ENCODE measurements around the gene INSR. TPM values are rescaled to one million over a fixed set of nuclear protein-coding genes. Genes with fewer than 3 reads are reported as not detected.
"Not testable (repeated sequence)": the region's sequence is repeated elsewhere in the genome, so short reads cannot be mapped to it uniquely, and the experiment has no call there.

INSR gene
- total RNA-seq, 1 experiment from 2014 or later, result 0.72 TPM

DNA sequence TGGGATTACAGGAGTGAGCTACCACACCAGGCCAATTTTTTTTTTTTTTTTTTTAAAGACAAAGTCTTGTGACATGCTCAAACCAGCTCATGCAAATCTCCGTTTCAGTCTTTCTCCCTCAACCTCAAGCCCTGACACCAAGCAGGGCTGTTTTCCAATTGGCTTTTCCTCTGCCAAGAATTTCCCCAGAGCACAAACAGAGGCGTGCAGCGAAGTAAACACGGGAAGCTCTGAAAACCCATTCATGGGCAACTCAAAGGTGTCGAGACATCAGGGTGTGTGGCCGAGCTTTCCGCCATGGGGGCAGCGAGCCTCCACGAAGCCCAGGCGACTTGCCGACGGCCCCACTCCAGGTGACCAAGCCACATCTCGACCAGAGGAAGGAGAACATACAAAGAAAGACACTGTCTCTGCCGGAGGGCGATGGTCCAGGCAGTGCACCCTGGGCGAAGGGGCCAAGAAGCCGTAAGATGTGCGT is 70.0 kb downstream of the INSR start:
- no peak for DNase-seq (ENCODE audit: low read depth)

DNA sequence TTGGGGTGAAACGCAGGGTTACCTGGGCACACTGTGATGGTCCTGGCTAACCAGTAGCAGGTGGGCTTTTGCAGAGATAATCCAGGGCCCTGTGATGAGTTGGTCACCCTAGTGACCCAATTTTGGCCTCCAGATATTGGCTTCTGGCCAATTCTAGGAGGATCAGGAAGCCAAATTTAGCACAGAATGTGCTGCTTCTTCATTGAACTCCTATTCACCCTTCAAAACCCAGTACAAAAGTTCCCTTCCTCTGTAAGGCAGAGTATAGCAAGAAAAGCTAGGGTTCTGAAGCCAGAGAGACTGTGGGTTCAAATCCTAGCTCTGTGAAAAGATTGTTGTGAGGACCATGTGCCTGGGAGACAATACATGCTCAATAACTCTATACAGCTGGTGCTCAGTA is 70.8 kb downstream of the INSR start:
- DNase-seq (ENCODE audit: low read depth), result no peak

DNA sequence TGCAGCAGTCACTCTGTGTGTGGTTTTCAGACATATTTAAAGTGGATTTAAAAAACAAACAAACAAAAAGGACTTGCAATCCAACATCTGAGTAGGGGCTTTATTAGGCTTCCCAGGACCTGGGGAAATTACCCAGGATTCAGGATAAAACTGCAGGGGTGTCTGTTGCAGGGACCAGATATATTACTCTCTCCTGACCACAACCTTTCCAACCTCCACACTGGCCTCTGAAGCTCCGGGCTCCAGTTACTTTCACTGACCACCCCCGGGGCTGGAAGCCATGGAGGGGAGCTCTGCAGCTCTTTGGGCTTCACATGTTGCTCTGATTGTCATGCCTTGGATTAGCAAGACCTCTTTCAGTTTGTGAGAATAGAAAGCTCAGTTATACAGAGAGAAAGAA is 75.2 kb downstream of the INSR start:
- DNase-seq (ENCODE audit: low read depth), result no peak

DNA sequence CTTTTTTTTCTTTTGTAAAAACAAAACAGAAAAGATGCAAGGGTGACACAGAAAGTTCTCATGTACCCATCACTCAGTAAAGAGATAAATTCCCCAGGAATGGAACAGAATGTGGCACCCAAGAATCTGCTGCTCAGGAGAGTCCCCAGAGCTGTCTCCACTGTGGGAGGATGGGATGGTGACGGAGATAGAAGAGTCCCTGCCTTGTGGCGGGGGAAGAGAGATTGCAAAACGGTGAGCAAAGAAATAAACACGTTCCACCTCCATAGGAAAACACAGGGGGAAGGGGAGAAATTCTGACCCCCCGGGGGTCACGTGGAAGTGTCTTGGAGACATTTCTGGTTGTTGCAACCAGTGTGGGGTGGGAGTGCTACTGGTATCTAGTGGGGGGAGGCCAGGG is 76.4 kb downstream of the INSR start:
- no peak for DNase-seq (ENCODE audit: low read depth)

DNA sequence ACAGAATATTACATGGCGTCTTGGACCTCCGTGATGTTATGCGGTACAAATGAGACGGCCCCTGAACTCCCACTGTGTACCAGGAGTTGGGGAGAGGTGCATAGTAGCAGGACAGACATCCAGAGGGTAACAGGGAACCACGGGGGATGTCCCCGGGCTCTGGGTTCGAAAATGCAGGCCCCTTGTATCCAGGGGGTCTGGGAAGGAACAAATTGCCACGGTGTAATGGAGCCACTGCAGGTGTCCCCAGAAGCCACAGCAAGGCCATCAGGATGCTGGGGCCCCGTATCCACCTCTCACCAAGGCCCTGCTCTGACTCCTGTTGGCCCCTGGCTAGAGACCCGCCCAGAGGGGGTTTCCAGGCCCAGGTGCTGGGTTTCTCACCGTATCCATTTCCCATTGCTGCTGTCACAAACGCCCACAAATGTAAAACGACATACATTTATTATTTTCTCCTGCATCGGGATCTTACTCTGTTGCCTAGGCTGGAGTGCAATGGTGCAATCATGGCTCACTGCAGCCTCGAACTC is 77.8 kb downstream of the INSR start:
- no peak for DNase-seq (ENCODE audit: low read depth)

DNA sequence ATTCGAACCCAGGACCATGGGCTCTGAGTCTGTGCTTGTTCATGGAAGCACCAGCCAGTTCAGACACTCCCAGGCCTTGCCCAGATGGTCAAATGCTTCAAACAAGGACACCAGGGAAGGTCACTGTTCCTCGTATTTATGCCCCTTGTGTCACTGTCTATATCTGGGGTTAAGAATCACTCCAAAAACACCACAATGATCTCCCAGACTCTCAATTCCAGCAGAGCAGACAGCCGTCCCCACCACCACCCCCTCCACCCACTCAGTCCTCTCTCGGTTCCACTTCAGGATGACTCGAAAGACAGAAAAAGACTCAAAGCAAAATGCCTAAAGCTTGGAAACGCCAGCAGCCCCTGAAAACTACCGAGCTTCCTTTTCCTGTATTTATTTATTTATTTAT is 79.0 kb downstream of the INSR start:
- DNase-seq (ENCODE audit: low read depth), result no peak

DNA sequence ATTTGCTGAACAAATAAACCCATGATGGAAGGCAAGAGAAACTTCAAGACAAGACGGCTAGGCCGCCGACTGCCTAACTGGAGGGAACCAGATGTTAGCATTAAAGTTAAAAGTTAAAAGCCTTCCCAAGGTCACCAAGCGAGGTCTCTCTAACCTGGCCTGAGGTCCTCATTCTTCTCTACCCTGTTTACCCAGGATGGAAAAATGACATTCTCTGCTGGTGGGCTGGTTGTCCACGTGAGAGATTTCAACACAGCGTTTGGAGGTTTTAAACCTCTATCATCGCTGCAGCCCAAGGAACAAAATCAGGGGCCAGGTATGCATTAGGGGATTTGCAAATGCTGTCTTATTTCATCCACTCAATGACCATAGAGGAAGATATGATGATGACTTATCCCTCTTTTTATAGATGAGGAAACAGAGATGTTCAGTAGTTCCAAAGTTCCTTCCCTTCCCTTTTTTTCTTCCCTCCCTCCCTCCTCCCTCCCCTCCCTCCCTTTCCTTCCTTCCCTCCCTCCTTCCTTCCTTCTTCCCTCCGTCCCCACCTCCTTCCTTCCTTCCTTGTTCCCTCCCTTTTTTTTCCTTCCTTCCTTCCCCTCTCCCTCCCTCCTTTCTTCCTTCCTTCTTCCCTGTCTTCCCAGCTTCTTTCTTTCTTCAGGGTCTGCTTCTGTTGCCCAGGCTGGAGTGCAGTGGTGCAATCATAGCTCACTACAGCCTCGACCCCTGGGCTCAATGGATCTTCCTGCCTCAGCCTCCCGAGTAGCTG is 79.7 kb downstream of the INSR start:
- DNase-seq (ENCODE audit: low read depth), result no peak

DNA sequence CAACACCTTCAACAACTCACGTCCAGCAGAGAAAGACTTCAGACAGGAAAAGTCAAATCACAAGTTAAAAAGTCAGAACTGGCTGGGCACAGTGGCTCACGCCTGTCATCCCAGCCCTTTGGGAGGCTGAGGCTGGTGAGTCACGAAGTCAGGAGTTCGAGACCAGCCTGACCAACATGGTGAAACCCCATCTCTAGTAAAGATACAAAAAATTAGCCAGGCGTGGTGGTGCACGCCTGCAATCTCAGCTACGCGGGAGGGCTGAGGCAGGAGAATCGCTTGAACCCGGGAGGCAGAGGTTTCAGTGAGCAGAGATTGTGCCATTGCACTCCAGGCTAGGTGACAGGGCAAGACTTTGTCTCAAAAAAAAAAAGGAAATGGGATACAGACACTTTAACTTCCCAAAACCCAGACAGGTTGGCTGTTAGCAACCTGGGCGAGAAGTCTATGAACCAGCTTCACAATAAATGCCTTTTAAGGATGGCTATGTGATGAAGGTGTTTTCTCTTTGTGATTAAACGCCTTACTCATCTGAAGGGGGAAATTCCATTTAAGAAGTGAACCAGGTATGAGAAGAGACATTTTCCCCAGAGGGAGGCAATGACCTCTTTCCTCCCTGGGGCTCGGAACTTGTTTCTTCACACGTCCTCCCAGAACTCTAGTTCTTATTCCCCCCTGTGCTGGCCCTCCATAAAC is 80.4 kb downstream of the INSR start:
- DNase-seq (ENCODE audit: low read depth), result no peak

DNA sequence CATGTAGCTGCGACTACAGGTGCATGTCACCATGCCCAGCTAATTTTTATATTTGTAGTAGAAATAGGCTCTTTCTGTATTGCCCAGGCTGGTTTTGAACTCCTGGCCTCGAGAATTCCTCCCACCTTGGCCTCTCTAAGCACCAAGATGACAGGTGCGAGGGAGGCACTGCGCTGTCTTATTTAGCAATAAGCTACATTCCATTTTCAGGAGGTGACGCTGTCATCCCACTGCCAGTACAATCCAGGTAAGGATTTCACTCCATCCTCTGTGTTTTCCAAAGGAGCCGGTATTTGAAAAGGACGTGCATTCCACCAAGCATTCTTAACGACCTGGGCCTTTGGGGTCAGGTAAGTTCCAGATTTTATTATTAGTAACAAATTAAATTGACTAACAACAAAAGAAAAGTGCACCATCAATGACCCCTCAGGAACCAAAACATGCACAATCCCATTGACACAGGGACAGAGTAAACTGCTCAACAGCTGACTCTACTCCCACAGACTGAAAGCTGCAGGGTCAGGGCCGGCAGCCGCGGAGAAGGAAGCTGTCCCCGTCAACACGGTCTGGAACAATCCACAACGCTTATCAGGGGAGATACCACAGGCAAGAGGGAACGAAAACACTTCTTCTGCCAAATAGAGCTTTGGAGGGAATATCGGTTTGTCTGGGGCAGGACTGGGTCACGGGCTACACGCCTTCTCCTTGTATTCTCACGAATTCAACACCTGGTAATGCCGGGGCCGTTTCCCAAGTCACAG is 82.8 kb downstream of the INSR start:
- no peak for DNase-seq (ENCODE audit: low read depth)

DNA sequence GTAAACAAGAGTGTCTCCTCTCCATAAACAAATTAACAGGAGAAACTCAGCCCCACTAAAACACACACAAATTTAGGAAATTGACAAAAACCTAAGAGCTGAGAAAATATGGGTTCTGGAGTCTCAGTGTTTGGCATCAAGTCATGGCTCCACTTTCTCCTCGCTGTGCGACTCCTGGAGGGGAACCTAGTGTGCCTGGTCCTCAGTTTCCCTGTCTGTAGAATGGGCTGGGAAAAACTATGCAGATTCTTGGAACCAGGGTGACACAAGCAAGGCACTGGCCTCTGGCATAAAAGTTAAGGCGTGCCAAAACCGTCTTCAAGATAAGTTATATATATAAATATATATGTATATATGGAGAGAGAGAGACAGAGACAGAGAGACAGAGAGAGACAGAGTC is 83.9 kb downstream of the INSR start:
- DNase-seq (ENCODE audit: low read depth), result no peak

DNA sequence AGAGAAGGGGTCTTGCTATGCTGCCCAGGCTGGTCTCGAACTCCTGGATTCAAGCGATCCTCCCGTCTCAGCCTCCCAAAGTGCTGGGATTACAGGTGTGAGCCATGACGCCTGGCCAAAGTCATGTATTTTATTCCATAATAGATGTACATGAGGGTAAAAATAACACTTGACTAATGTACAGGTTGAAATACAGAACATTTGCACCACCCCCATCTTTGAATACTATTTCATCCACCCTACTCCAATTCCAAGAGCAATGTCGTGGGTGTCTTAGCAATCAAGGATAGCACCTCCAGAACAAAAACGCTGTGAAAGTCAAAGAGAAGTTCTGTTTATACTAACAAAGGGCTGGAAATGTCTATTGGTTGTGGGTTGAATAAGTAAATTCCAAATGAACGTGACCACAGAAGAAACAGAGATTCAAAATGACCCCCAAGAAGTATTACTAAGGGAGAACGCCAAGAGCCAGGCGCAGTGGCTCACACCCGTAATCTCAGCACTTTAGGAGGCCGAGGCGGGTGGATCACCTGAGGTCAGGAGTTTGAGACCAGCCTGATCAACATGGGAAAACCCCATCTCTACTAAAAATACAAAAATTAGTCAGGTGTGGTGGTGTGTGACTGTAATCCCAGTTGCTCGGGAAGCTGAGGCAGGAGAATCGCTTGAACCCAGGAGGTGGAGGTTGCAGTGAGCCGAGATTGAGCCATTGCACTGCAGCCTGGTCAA is 84.5 kb downstream of the INSR start:
- not testable (repeated sequence) for DNase-seq (ENCODE audit: low read depth)

DNA sequence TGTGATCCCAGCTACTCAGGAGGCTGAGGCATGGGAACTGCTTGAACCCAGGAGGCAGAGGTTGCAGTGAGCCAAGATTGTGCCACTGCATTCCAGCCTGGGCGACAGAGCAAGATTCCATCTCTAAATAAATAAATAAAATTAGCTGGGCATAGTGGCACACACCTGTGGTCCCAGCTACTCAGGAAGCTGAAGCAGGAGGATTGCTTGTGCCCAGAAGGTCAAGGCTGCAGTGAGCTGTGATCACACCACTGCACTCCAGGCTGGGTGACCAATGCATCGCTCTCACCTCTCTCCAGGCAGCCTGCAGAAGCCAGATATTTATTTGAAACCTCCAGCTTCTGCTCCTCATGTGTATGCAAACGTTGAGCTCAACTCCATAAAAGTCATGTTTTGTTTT is 85.2 kb downstream of the INSR start:
- not testable (repeated sequence) for DNase-seq (ENCODE audit: low read depth)

DNA sequence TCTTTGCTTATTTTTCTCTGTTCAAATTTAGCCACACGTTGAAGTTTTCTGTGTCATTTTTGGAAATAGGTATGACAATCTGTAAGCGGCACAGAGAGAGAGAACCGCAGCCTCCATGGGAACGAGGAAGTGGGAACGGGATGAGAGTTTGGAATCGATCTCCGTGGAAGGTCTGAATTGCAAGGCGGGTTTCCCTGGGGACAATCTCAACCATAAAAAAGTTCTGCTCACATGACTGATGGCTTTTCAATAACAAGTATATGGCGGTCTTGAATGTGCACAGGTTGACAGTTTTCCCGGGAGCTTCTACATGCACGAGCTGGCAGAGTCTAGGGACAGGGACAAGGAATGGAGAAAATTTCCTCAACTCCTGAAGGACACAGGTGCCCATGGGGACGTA is 90.9 kb downstream of the INSR start:
- no peak for DNase-seq (ENCODE audit: low read depth)

DNA sequence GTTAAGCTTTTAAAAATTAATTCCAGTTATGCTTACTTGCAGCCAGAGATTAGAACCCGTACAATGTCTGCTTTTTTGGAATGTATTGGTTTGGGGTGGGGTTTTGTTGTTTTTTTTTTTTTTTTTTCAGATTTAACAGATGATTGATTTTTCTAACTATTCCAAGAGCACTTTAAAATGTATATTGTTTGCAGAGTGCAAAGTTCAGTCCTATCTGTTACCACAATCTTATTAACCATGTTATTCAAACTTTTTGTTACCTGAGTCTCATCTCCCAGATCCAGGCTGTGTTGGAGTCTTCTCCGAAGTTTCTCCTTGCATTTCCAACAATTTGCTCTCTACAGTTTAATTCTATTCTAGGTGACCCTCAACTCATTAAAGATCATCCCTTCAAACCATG is 91.3 kb downstream of the INSR start:
- no peak for DNase-seq (ENCODE audit: low read depth)

DNA sequence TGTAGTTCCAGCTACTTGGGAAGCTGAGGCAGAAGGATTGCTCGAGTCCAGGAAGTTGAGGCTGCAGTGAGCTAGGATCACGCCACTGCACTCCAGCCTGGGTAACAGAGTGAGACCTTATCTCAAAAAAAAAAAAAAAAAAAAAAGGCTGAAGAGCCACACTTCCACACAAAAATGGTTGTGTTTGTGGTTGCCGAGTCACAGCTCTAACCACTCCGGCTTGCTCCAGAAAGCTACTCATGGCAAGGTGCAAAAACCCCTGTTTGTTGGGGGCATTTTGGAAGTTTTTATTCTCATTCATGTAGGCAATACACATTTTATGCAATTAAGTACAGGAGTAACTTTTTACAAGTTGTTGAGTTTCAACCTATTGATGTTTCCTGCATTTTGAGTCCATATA is 93.5 kb downstream of the INSR start:
- no peak for DNase-seq (ENCODE audit: low read depth)

DNA sequence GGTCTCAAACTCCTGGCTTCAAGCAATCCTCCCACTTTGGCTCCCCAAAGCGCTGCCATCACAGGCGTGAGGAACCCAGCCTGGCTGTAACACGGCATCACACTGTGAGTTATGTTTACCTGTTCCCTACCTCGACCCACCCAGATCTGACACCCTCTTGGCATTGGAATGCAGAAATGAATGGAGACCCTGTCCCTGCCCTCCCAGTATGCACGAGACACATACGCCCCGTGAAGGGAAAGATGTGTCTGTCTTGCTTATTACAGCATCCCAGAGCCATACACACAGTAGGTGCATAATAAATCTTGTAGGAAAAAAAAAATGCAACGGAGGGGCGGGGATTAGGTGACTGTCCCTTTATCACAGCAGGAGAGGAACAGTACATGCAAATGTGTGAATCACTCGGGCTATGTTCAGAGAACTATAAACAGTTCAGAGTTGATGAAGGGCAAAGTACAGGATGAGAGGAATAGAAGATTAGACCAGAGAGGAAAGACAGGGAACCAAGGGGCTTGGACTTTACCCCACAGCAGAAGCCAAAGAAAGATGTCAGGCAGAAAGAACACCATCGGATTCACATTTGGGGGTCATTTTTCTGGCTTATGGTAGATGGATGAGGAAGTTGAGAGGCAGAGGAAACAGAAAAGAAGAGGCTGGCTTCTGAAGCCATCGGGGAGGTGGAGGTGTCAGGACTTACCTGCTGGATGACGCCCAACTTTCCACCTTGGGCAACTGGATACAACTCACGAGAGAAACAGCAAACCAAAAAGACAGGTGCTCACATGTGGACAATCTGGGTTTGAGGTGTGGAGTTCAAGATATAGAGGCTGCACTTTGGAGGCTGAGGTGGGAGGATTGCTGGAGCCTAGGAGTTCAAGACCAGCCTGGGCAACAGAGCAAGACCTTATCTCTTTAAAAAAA is 94.3 kb downstream of the INSR start:
- no peak for DNase-seq (ENCODE audit: low read depth)

DNA sequence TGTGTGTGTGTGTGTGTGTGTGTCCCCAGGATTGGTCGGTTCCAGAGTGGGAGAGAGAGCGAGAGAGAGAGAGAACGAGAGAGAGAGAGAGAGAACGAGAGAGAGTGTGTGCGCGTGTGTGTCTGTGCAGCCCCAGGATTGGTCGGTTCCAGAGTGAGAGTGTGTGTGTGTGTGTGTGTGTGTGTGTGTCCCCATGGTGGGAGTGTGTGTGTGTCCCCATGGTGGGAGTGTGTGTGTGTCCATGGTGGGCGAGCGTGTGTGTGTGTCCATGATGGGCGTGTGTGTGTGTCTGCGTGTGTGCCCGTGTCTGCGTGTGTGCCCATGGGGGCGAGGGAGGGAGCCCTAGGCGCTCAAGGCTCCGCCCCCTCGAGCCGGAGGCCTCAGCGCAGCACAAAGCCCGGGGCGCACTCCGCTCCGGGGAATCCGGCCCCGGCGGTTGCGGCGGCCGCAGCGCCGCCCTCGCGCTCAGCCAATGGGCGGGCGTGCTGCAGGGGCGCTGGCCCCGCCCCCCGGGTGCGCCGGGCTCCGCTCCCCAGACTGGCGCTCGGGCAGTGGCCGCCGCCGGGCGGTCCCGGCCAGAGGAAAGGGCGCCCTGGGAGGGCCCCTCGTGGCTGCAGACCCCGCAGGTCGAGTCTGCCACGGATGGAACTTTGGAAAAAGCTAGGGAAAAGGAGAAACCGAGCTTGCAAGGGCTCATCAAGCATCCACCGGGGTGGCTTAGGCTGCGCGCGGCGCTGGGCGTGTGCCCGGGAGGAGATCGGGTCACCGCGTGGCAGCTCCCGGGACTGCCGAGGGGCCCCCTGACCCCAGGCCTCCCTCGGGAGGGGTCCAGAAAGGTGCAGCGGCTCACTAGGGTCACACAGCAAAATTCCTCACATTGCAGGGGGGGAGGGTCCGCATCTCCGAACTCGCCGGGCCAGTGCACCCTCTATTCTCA is 96.2 kb downstream of the INSR start:
- peak; percentile 89 for DNase-seq (ENCODE audit: low read depth)

DNA sequence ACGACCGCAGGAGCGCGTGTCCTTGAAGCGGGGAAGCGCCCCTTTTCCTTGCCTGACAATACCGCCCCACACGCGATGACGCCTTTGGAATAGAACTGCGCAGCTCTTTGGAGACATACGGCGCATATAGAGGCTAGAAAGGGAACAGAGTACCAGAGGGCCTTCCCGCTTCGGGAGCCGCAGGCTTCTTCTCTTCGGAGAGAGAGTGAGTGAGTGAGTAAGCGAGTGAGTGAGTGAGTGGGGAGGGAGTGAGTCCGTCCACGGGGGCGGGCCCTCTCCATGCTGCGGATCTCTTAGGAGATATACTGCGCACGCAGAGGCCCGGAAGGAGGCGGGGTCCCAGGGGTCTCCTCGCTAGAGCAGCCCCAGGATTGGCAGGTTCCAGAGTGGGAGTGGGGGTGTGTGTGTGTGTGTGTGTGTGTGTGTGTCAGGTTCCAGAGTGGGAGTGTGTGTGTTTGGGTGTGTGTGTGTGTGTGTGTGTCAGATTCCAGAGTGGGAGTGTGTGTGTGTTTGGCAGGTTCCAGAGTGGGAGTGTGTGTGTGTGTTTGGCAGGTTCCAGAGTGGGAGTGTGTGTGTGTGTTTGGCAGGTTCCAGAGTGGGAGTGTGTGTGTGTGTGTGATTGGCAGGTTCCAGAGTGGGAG is 97.0 kb downstream of the INSR start:
- peak; percentile 93 for DNase-seq (ENCODE audit: low read depth)

DNA sequence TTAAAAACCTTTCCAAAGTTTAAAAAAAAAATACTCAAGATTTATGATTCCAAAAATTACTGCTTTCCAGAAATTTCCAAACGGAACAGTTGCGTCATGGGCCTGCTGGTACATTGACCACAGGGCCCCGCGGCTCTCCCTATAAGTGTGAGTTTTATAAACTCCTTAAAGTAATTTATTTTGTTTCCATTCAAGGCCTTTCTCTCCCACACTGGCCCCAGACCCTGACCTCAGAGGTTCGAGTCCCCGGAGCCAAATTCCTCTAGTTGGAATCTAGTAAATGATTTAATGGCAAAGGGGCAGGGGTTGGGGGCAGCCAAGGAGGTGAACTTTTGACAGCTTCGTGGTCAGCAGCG is 97.5 kb downstream of the INSR start:
- no peak for DNase-seq (ENCODE audit: low read depth)
